CD4-positive, alpha-beta T cell treated with Interleukin-21 for 1 hour (primary cell): Measurements from ENCODE around the gene EPHB6.

ENCODE experiments used
- DNase-seq: peaks from one replicate; pipeline ENCODE4 v3.0.0-alpha.2; 2020

EPHB6 gene

DNA sequence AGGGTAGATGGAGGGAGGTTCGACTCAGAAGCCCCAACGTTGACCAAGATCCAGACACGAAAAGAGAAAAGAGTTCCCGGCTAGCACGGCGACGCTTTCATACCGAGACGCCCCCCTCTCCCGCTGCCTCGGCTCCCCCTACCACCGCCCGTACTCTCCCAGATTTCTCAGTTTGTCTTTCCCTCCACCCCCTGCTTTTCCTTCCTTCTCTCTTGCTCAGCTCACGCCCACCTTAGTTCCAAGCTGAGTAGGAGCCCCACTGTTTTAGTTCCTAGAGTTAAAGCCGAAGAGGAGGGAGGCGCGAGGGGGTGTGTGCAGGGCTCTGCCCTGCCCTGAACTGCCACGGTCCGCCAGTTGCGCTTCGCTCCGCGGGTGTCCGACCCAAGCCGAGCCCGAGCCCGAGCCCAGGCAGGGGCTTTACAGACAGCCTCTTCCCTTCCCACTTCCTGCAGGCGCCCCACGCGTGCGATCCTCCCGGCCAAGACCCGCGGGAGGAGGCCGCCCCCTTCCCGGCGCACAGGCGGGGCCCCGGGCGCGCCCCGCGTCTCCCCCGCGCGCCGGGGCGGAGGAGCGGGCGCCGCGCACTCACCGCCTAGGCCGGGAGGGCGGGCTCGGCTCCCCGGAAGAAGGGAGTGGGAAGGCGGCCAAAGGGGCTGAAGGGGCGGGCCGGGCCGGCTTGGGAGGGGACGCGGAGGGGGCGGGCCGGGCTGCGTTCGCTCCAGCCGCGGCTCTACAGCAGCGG, at the start of gene EPHB6:
TSS of gene EPHB6 (plus strand) at position 705 of the 742 bp plus-strand sequence. CDS start 8,152 bp downstream, outside the sequence.
- DNase-seq = peak; percentile 63

DNA sequence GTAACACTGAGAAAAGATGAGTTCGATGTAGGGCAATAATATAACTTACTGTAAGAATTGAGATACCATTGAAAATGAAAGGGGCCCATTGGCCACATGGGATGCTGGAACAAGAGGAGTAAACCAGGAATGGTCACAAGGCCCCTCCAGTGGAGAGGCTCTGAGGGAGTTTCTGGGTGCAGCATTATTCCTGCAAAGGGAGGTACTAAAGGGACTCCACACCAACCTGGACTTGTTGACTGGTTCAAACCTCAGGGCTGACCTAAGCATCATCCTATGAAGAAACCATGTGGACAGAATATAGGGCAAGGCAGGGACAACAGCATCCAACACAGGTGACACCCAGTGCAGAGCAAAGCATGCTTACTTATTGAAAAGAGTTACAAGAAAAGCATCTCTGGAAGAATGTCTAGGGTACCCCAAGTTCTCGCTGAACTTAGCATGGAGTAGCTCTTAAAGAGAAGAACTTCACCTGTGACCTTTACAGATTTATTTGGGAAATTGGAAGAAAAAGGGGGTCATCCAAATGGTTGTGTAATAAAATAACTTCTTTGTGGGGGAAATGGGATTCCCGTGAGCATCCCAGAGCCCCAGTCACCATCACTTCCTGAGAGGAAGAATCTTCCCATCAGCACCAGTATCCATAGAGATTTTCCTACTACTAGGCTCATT, 49.4 kb upstream of the EPHB6 start:
- no peak for DNase-seq

DNA sequence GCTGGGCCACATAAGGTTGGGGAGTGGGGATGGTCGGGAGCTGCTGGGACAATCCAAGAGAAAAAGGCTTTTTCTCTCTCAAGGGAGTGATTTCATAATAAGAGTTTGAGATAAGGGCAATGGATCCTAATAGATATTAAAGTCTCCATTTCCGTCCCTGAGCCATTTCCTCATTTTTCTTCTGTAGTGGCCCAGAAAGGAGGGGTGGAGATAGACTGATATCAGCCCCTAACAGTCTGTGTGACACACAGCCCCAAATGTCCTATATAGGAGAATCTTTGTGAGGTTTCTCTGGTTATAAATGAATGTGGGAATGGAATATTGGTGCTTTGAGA, 48.9 kb upstream of the EPHB6 start:
- no peak for DNase-seq

DNA sequence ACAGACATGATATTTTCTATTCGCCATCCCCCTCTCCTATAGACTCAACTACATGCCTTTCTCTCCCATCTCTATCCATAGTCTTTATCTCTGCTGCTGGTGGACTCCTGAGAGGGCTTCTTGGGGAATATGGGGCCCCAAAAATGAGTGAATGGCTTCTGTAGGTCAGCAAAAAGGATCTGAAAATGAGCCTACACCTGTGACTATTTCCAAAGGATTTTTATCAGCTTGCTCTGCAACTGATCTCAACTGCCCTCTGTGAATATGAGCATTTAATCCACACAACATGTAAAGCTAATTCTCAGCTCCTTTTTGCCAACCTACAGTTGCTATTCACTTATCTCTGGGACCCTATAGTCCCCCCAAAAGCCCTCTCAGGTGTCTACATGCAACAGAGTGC, 47.9 kb upstream of the EPHB6 start:
- no peak for DNase-seq

DNA sequence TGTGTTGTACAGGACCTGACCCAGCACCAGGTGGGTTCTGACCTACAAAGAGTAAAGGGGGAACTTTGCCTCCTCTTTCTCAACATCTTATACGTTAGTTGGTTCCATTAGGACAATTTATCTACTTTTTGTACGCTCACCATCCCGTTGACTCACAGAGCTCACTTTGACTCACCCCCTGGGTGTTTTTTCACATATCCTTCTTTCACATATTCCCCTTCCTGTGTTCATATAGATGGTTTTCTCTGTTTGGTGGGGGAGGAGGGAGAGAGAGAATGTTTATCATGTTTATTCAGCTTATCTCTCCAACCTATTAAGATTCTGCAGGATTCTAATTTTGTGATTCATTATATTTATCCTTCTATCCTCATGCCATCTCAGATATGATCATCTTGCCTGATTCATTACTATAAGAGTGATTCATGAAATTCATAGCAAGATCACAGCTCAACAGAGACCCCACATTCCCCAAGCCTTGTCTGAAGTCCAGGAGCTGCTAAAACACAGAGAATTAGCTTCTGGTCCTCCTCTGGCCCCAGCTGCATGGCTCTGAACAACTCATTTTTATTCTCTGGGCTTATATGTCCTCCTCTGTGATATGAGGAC, 46.9 kb upstream of the EPHB6 start:
- peak; percentile 78 for DNase-seq

DNA sequence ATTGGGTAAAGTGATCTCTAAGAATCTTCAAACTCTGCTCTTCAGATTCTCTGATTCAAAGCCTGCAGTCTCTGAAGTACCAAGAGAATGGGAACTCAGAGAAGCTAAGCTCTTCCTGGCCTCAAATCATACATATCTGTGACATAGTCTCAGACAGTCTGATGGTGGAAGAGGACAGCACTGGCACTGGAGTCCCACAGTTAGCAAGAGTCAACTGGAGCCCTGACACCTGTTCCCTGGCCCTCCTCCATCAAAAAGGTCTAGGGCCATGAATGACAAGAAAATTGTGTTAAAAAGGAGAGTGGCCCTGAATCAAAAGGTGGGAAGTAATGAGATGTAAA, 46.4 kb upstream of the EPHB6 start:
- DNase-seq = no peak

DNA sequence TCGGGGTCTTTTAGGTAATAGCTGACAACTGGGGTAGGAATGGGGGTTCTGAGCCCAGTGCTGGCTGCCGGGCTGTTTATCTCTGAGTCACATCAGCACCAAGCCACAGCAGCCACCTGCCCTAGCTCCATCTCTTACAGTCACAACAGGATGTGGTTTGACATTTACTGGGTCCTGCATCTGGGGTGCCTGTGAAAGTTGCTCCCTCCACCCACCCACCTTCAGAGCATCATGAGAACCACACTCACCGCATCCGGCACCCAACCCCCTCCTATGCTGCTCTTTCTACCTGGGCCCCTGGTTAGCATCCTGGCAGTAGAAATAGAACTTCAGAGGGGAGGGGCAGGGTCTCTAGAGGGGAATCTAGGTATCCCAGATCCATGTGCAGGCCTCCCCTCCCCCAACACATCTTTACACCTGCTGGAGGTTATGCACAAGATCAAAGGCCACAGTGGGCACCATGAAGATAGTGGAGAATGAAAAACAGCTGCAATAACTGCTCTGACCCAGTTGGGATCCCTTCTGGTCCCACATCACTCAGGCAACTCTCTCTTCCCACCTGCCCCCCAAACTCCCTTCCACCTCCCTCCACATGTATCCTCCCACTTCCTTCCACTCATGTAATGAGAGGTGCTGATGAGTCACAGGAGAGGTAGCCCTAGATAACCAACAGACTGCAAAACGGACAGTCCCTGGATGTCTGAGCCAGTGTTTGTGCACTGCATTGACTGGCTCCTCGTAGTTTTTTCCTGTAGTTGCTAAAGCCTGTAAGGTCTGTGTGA, 45.9 kb upstream of the EPHB6 start:
- DNase-seq = peak; percentile 98

DNA sequence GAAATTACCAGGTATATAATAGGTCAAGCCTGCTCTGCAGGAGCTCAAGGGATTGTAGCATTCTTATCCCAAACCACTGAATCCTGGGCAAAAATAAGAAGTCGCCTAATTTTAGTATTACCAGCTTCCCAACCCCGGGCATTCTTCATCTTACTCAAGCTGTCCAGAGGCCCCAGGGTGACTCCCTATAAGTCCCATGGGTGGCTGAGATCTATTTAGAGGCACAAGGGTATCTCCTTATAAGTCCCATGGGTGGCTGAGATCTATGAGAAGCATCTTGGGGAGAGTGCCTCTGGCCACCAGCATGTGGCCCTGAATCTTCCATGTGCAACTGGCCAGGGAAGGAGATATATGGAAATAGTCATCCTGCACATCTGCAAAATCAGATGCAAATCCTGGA, 45.2 kb upstream of the EPHB6 start:
- DNase-seq = no peak

DNA sequence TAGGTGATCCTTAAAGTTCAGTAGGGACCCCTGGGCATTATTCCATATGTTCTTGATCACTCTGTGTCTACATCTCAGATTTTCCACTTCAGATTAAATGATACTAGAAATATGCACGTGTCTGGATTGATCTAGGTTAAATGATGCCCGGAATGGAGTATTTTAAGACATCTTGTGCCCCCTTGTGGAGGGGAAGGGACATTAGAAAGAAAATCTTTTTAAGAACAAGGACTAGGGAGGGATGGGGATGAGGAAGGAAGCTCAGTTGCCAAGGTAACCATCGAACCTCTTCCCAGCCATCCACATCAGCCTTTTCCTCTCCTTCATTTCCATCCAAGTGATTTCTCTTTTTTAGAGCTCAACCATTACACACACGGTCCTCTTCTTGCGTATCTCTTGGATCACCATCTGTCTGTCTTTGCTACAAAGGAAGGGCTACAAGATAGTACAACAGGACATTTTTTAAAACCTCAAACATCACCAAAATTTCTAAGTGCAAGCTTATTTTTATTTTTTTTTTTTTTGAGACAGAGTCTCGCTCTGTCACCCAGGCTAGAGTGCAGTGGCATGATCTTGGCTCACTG, 43.6 kb upstream of the EPHB6 start:
- DNase-seq = peak; percentile 85

DNA sequence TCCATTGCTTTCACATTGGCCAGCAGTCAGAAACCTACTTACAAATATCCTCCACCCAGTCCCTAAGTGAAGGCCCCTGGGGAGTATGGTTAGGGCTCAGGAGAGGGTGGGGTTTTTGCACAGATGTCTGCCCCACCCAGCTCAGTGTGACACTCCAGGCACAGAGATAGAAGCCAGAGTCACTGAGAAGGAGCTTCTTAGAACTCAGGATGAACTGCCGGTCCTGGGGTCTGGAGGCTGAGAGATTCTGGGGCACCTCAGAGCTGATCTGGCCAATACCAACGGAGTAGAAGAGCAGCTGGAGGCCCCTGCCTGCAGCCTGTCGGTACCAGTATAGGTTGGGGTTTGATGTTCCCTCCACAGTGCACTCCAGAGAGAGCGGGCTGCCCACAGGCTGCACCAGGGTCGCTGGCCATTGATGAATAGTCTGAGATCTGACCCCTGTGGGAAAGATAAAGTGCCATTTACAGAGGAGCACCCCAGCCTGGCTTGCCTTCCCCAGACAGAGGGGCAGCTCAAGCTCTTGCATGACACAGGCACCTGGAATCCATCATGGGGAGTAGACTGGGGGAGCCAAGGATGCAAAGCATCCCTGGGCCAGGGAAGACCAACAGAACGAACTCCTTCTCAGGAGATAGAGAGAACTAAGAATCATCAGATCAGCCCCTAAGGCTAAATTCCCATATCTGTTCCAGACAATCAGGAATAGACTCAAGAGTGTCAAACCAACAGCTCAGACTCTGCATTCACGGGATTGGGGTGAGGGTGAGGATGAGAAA, 42.2 kb upstream of the EPHB6 start:
- no peak for DNase-seq

GRCh38 chr7:142813226-142813625, 41.6 kb upstream of the EPHB6 start:
- no peak for DNase-seq

GRCh38 chr7:142813699-142814098, 41.2 kb upstream of the EPHB6 start:
- no peak for DNase-seq

GRCh38 chr7:142814451-142814850, 40.4 kb upstream of the EPHB6 start:
- no peak for DNase-seq

GRCh38 chr7:142815134-142815533, 39.7 kb upstream of the EPHB6 start:
- no peak for DNase-seq

DNA sequence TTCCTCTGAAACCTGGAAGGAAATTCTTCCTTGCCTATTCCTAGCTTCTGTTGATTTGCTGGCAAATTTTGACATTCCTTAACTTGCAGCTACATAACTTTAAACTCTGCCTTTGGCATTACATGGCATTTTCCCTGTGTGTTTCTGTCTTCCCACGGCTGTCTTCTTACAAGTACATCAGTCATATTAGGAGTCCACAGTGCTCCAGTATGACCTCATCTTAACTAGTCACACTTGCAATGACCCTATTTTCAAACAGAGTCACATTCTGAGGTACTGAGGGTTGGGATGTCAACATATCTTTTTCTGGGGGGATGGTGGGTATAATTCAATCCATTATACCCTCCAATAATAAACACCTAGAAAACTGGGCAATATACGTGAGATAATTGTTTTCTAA, 37.4 kb upstream of the EPHB6 start:
- DNase-seq = no peak

DNA sequence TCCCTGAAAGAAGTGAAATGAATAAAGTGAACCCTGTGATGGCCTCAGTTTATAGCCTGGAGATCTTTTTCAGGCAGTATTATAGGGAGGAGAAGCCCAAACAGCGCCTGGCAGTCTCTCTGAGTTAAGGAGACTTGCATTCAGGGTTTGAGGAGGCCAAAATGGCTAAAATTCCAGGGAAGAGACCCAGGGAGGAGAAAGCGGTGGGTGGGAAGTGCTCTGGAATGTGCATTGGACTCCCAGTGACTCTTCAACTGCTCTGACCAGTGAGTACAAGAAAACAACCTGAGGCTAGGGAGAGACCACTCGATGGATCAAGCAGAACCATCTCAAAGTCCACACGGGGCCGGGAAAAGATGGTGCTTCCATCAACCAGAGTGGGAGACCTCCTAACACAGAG, 35.3 kb upstream of the EPHB6 start:
- no peak for DNase-seq

DNA sequence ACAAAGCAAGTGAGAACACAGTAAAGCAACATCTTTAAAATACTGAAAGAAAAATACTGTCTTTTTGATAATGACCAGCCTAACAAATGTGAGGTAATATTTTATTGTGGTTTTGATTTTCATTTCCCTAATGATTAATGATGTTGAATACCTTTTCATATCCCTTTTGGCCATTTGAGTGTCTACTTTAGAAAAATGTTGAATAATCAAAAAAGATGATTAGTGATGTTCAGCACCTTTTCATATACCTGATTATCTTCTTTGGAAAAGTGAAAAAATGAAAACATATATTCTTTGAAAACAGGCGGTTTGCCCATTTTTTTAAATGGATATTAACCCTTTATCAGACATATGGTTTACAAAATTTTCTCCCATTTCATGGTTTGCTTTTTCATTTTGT, 32.2 kb upstream of the EPHB6 start:
- no peak for DNase-seq

GRCh38 chr7:142827951-142828500, 26.9 kb upstream of the EPHB6 start:
- no peak for DNase-seq

DNA sequence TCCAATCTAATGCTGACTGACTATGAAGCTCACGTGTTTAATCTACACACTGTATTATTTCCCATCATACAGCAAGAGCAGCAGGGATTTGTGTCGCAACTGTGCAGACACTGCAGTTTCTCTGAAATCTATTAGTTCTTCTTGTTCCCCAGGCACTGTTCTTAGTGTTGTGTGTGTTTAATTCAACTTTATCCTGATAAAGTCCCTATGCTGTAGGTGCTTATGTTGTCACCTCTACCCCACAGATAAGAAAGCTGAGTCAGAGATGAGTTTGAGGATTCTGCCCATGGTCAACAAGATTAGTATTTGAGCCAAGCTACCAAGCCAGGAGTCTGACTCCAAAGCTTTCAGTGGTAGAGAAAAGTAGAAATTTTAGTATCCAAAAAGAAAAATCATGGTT, 22.5 kb upstream of the EPHB6 start:
- no peak for DNase-seq

DNA sequence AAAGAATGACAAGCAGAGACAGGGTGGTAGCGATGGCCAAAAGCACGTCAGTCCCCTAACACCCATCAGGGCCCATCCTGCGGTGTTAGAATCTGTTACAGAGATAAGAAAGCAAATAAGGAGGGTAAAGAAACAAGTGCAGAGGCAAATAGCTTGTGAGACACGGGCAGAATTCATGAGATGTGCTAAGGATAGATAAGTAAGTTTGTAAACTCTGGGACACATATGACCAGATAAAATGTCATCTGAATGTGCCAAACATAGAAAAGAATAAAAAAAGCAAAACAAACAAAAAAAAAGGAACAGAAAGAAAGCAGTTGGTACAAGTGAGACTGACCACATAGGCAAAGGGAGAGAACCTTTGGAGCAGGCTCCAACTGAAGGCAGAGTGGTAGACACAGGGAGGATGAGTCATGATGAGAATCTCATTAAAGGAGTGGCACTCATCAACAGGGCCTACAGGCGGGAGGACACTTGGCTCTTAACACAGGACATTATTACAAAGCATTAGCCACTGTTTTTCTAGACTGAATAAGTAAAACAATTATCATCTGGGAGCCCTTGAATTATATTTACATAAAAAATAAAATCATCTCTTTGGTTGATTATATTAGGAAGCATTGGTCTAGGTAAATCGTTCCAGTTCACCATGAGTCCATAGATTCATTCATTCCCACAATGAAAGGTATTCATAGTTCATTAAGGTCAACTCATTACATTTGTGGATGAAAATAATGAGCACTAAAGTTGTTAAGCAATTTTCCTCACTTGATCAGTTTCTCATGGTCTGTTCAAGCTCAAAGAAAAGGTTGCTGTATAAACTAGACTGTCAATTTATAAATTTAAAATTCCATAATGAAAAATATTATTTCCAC, 21.5 kb upstream of the EPHB6 start:
- no peak for DNase-seq

- DNase-seq = peak; percentile 47
These were observed 19.4 kb upstream of the EPHB6 start for GRCh38 chr7:142835487-142835886.
